NCI-H526 (cell line): Measurements from ENCODE around the gene ABR.
"Not testable (repeated sequence)": the region's sequence is repeated elsewhere in the genome, so short reads cannot be mapped to it uniquely, and the experiment has no call there.

Experiments
- DNase-seq, 2 experiments: peaks; one replicate each; lab custom pipeline; 2025; lab: John Stamatoyannopoulos, UW

The ABR gene

GRCh38 chr17:1120596-1121441, 59.0 kb downstream of the ABR start:
- no peak for DNase-seq

GRCh38 chr17:1119924-1120323, 59.9 kb downstream of the ABR start:
- DNase-seq, result no peak

- DNase-seq, result no peak
These were observed 63.2 kb downstream of the ABR start for GRCh38 chr17:1116602-1117001.

GRCh38 chr17:1112875-1113274, 66.9 kb downstream of the ABR start:
- DNase-seq, result no peak

GRCh38 chr17:1111599-1112443, 68.0 kb downstream of the ABR start:
- DNase-seq, result no peak

- peak in 1 of 2 experiments; percentile 21 for DNase-seq
These were observed 68.8 kb downstream of the ABR start for GRCh38 chr17:1110862-1111598.

- no peak for DNase-seq
These were observed 69.3 kb downstream of the ABR start for GRCh38 chr17:1110541-1110861.

- DNase-seq, result peak; percentile 26 to 75
These were observed 69.9 kb downstream of the ABR start for GRCh38 chr17:1109606-1110540.

- DNase-seq, result peak in 1 of 2 experiments; percentile 68
These were observed 70.8 kb downstream of the ABR start for GRCh38 chr17:1108765-1109605.

GRCh38 chr17:1108478-1108764, 71.4 kb downstream of the ABR start:
- peak in 1 of 2 experiments; percentile 50 for DNase-seq

- DNase-seq, result peak in 1 of 2 experiments; percentile 45
These were observed 71.9 kb downstream of the ABR start for GRCh38 chr17:1107777-1108477.

- DNase-seq, result no peak
These were observed 72.6 kb downstream of the ABR start for GRCh38 chr17:1107083-1107776.

GRCh38 chr17:1104222-1104621, 75.6 kb downstream of the ABR start:
- no peak for DNase-seq

- no peak for DNase-seq
These were observed 79.4 kb downstream of the ABR start for GRCh38 chr17:1100382-1100781.

- no peak for DNase-seq
These were observed 80.5 kb downstream of the ABR start for GRCh38 chr17:1099242-1099641.

GRCh38 chr17:1097972-1098744, 81.6 kb downstream of the ABR start:
- not testable (repeated sequence) for DNase-seq

- peak; percentile 24 to 66 for DNase-seq
These were observed 83.6 kb downstream of the ABR start for GRCh38 chr17:1096215-1096614.

GRCh38 chr17:1095853-1096173, 84.0 kb downstream of the ABR start:
- no peak for DNase-seq
